COLO668 (cell line): Measurements from ENCODE around the gene CPLANE2.
"Not testable (repeated sequence)": the region's sequence is repeated elsewhere in the genome, so short reads cannot be mapped to it uniquely, and the experiment has no call there.

ENCODE experiments used
- DNase-seq: peaks from one replicate; lab custom pipeline; 2025; ENCODE audit not compliant: unreplicated experiment; lab: John Stamatoyannopoulos, UW

Gene CPLANE2

GRCh38 chr1:16249596-16250241, 12.7 kb upstream of the CPLANE2 start:
- no peak for DNase-seq

- DNase-seq, result peak; percentile 97
These were observed 11.9 kb upstream of the CPLANE2 start for GRCh38 chr1:16248603-16249516.

GRCh38 chr1:16248007-16248436, 11.0 kb upstream of the CPLANE2 start:
- DNase-seq, result peak; percentile 42

GRCh38 chr1:16247441-16247840, 10.5 kb upstream of the CPLANE2 start:
- no peak for DNase-seq

- DNase-seq, result no peak
These were observed 10.0 kb upstream of the CPLANE2 start for GRCh38 chr1:16246961-16247360.

GRCh38 chr1:16246239-16246638, 9.3 kb upstream of the CPLANE2 start:
- not testable (repeated sequence) for DNase-seq

- no peak for DNase-seq
These were observed 8.7 kb upstream of the CPLANE2 start for GRCh38 chr1:16245476-16246196.

- no peak for DNase-seq
These were observed 7.8 kb upstream of the CPLANE2 start for GRCh38 chr1:16244650-16245285.

- peak; percentile 85 for DNase-seq
These were observed 7.1 kb upstream of the CPLANE2 start for GRCh38 chr1:16243936-16244649.

- DNase-seq, result no peak
These were observed 6.2 kb upstream of the CPLANE2 start for GRCh38 chr1:16243215-16243610.

GRCh38 chr1:16242556-16243214, 5.7 kb upstream of the CPLANE2 start:
- no peak for DNase-seq

- DNase-seq, result no peak
These were observed 4.3 kb upstream of the CPLANE2 start for GRCh38 chr1:16241221-16241708.

GRCh38 chr1:16239972-16240491, 3.0 kb upstream of the CPLANE2 start:
- no peak for DNase-seq

- peak; percentile 35 for DNase-seq
These were observed 404 bp upstream of the CPLANE2 start for GRCh38 chr1:16237343-16237830.

GRCh38 chr1:16235944-16236510, 956 bp downstream of the CPLANE2 start:
- peak; percentile 82 for DNase-seq

- DNase-seq, result no peak
These were observed 1.6 kb downstream of the CPLANE2 start for GRCh38 chr1:16235347-16235746.

- no peak for DNase-seq
These were observed 3.6 kb downstream of the CPLANE2 start for GRCh38 chr1:16233431-16233830.

GRCh38 chr1:16232316-16232710, 4.7 kb downstream of the CPLANE2 start:
- DNase-seq, result no peak
